GM04503 (cell line): ENCODE measurements around the gene ROR2.

Experiments used
- DNase-seq: peaks from one replicate; pipeline ENCODE4 v3.0.0-alpha.2; 2012; ENCODE audit warnings: low read depth

ROR2 gene

DNA sequence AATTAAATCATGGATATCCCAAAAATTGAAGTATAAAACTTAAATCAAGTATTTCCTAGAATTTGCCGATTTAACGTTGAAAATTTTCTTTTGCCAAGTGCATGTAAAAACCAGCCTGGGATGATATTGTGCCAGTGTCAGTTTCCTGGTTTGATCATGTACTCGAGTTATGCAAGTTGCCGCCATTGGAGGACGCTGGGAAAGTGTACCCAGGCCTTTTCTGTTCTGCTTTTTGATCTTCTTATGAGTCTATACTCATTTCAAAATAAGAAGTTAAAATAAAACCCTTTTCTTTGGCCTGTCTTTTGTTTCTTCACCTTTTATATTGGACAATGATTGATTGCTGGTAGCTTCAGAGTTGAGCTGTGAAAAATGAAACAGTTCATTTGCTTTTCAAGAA lies 433.3 kb downstream of the ROR2 start:
- DNase-seq: no peak

DNA sequence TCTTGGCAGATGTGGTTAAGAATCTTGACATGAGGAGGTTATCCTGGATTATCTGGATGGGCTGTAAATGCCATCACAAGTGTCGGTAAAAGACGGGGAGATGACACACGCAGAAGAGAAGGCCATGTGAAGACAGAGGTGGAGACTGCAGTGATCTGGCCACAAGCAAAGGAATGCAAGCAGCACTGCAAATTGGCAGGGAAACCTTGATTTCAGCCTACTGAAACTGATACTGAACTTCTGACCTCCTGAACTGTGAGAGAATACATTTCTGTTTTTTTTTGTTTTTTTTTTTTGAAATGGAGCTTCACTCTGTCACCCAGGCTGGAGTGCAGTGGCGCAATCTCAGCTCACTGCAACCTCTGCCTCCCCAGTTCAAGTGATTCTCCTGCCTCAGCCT lies 433.9 kb downstream of the ROR2 start:
- no peak for DNase-seq

DNA sequence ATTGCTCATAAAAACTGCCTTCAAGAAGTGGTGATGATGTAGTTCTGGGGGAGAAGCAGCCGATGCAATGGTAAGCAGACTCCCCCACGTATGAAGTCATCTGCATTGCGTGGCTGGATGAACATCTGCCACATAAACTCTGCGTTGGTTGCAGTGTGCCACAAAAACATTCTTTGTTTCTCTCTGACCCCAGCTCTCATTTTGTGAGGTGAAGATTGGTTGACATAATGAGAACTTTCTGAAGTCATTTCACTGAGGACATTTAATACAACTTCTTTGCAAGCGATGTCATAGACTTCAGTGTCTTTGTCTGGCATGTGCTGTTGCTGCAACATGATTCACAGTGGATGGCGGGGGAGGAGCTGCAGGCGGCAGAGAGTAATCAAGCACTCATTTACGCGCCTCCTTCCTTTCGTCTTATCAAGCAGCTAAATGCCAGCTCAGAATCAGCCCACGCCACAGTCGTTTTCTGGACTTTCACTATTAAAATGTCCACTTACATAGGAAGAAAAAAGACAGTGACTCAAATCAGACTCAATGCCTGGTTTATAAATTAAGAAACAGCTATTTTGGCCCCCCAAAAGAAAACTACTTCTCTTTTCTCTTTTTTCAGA lies 434.8 kb downstream of the ROR2 start:
- peak; percentile 34 for DNase-seq
